HG03108 (cell line): ENCODE data around the gene ZNF106.

ENCODE experiments used
- ATAC-seq: cut with Tn5 transposase; IDR thresholded peaks from one replicate; pipeline ENCODE4 v1.9.1; 2021; ENCODE audit warnings: moderate library complexity; ENCODE audit not compliant: unreplicated experiment

Gene ZNF106

GRCh38 chr15:42373274-42373673 is 117.7 kb downstream of the ZNF106 start:
- no peak for ATAC-seq

- no peak for ATAC-seq
Measured at GRCh38 chr15:42371096-42371495, 119.8 kb downstream of the ZNF106 start.

- ATAC-seq = no peak
Measured at GRCh38 chr15:42368096-42368495, 122.8 kb downstream of the ZNF106 start.

- ATAC-seq = no peak
Measured at GRCh38 chr15:42367041-42367440, 123.9 kb downstream of the ZNF106 start.

GRCh38 chr15:42365921-42366550 is 124.9 kb downstream of the ZNF106 start:
- ATAC-seq = no peak

GRCh38 chr15:42364529-42364928 is 126.4 kb downstream of the ZNF106 start:
- ATAC-seq = no peak

- no peak for ATAC-seq
Measured at GRCh38 chr15:42363942-42364341, 127.0 kb downstream of the ZNF106 start.

- ATAC-seq = no peak
Measured at GRCh38 chr15:42363487-42363886, 127.5 kb downstream of the ZNF106 start.
